CD4-positive, CD25-positive, alpha-beta regulatory T cell (primary cell): ENCODE measurements around the gene DHCR7. TPM values are rescaled to one million over a fixed set of nuclear protein-coding genes. Genes with fewer than 3 reads are reported as not detected.

Source experiments
- ATAC-seq, 2 donors: fragments of 150-1000 bp; cut with Tn5 transposase; one replicate each; pipeline ENCODE4 v1.10.0; 2021; ENCODE audit warnings: low read depth in 2 of 2, moderate number of reproducible peaks in 2 of 2, moderate library complexity in 1 of 2
- DNase-seq, 3 donors: peaks; one replicate each; pipeline versions ENCODE4 v3.0.0 to v3.0.0-alpha.2; 2012 to 2022; ENCODE audit warnings: mixed read lengths in 1 of 3
- H3K27ac ChIP-seq: one replicate; pipeline ENCODE4 v1.7.0; 2013; ENCODE audit warnings: mild to moderate bottlenecking, low read length; ENCODE audit not compliant: insufficient read depth, poor library complexity, severe bottlenecking
- H3K27me3 ChIP-seq: one replicate; pipeline ENCODE4 v1.7.0; 2013; ENCODE audit warnings: low read length; ENCODE audit not compliant: control insufficient read depth, insufficient read depth
- H3K36me3 ChIP-seq: one replicate; pipeline ENCODE4 v1.7.0; 2013; ENCODE audit warnings: mild to moderate bottlenecking, low read length, moderate library complexity; ENCODE audit not compliant: control insufficient read depth, insufficient read depth
- H3K4me1 ChIP-seq: 2 replicates; pipeline ENCODE4 v1.7.0; 2013; ENCODE audit warnings: mild to moderate bottlenecking, low read length; ENCODE audit not compliant: insufficient read depth, control insufficient read depth, poor library complexity, severe bottlenecking
- H3K4me3 ChIP-seq: one replicate; pipeline ENCODE4 v1.7.0; 2013; ENCODE audit warnings: low read depth, mild to moderate bottlenecking, low read length, moderate library complexity
- H3K9me3 ChIP-seq, 2 experiments: 1 replicate in 1 of 2; 2 replicates in 1 of 2; pipeline ENCODE4 v1.7.0; 2013; ENCODE audit warnings: low read length in 2 of 2, mild to moderate bottlenecking in 1 of 2, moderate library complexity in 1 of 2; ENCODE audit not compliant: control insufficient read depth in 2 of 2
- H3K27ac Mint-ChIP-seq, 3 donors: one replicate each; pipeline ENCODE4 v1.8.0; 2020 to 2022; ENCODE audit warnings: mild to moderate bottlenecking in 3 of 3, mixed read lengths in 3 of 3, moderate library complexity in 2 of 3
- H3K27me3 Mint-ChIP-seq: one replicate; pipeline ENCODE4 v1.8.0; 2022; ENCODE audit warnings: mild to moderate bottlenecking, mixed read lengths
- H3K36me3 Mint-ChIP-seq: one replicate; pipeline ENCODE4 v1.8.0; 2020; ENCODE audit warnings: mixed read lengths
- H3K4me1 Mint-ChIP-seq, 4 donors: one replicate each; pipeline ENCODE4 v1.8.0; 2020 to 2022; ENCODE audit warnings: mixed read lengths in 4 of 4, mild to moderate bottlenecking in 1 of 4
- H3K4me3 Mint-ChIP-seq, 4 donors: one replicate each; pipeline ENCODE4 v1.8.0; 2020 to 2022; ENCODE audit warnings: mild to moderate bottlenecking in 4 of 4, mixed read lengths in 4 of 4, moderate library complexity in 3 of 4
- H3K9me3 Mint-ChIP-seq, 7 donors: one replicate each; pipeline ENCODE4 v1.8.0; 2020 to 2022; ENCODE audit warnings: mixed read lengths in 7 of 7, mild to moderate bottlenecking in 3 of 7, moderate library complexity in 2 of 7
- polyA plus RNA-seq, 4 donors: library from polyadenylated mRNA; unstranded; fragments of 300-500 nt; fragmentation: Illumina TruSeq; gene quantifications; one replicate each; pipeline ENCODE4 v1.2.3, GENCODE V29; 2021
- total RNA-seq: library from RNA; stranded (reverse); gene quantifications from one replicate; pipeline ENCODE4 v1.2.3, GENCODE V29; 2022

The DHCR7 gene
- total and polyA plus RNA-seq, 5 donors from 2014 or later = 11.2 to 21.1 (median 15.4) TPM

GRCh38 chr11:71440021-71440755, 8.0 kb downstream of the DHCR7 start:
- H3K36me3 Mint-ChIP-seq = peaks cover 37% of the 10 kb centered on the region
- H3K27me3 Mint-ChIP-seq = no peaks in the 10 kb centered on the region
- DNase-seq (no peak), ATAC-seq (no peak)
- H3K27ac ChIP-seq = no peak overlapping the region
- H3K9me3 Mint-ChIP-seq = no peaks in the 10 kb centered on the region
- no peaks in the 10 kb centered on the region for H3K9me3 ChIP-seq
- H3K36me3 ChIP-seq = peaks cover 15% of the 10 kb centered on the region
- H3K4me3 Mint-ChIP-seq = no peak overlapping the region
- no peaks in the 10 kb centered on the region for H3K4me1 ChIP-seq
- no peaks in the 10 kb centered on the region for H3K27me3 ChIP-seq
- H3K4me3 ChIP-seq = no peak overlapping the region
- H3K27ac Mint-ChIP-seq = peak overlapping the region in 1 of 3 donors; percentile 72
- peaks cover 0 to 3% (median 0%) of the 10 kb centered on the region in 4 donors for H3K4me1 Mint-ChIP-seq

GRCh38 chr11:71438650-71439049, 9.5 kb downstream of the DHCR7 start:
- no peaks in the 10 kb centered on the region for H3K4me1 Mint-ChIP-seq
- no peaks in the 10 kb centered on the region for H3K27me3 ChIP-seq
- DNase-seq (no peak), ATAC-seq (no peak)
- H3K9me3 Mint-ChIP-seq = no peaks in the 10 kb centered on the region
- H3K36me3 ChIP-seq = peaks cover 15% of the 10 kb centered on the region
- H3K27ac Mint-ChIP-seq = no peak overlapping the region
- no peaks in the 10 kb centered on the region for H3K9me3 ChIP-seq
- H3K4me1 ChIP-seq = no peaks in the 10 kb centered on the region
- H3K36me3 Mint-ChIP-seq = peaks cover 35% of the 10 kb centered on the region
- no peaks in the 10 kb centered on the region for H3K27me3 Mint-ChIP-seq
- H3K27ac ChIP-seq = no peak overlapping the region
- H3K4me3 ChIP-seq = no peak overlapping the region
- no peak overlapping the region for H3K4me3 Mint-ChIP-seq

- Histone ChIP-seq H3K4me3 (no peak overlapping the region), H3K9me3 (no peaks in the 10 kb centered on the region), H3K36me3 (peaks cover 15% of the 10 kb centered on the region), H3K27me3 (no peaks in the 10 kb centered on the region), H3K27ac (no peak overlapping the region), H3K4me1 (no peaks in the 10 kb centered on the region)
- Mint-ChIP-seq H3K9me3 (no peaks in the 10 kb centered on the region), H3K27me3 (no peaks in the 10 kb centered on the region), H3K4me1 (no peaks in the 10 kb centered on the region), H3K4me3 (no peak overlapping the region), H3K36me3 (peaks cover 33% of the 10 kb centered on the region), H3K27ac (peak overlapping the region in 1 of 3 donors; percentile 38)
- DNase-seq (no peak), ATAC-seq (no peak)
Observed at GRCh38 chr11:71437879-71438278, 10.3 kb downstream of the DHCR7 start.

- Histone ChIP-seq H3K27ac (no peak overlapping the region), H3K27me3 (no peaks in the 10 kb centered on the region), H3K4me3 (no peak overlapping the region), H3K4me1 (no peaks in the 10 kb centered on the region), H3K36me3 (peaks cover 15% of the 10 kb centered on the region), H3K9me3 (no peaks in the 10 kb centered on the region)
- Mint-ChIP-seq H3K4me1 (no peaks in the 10 kb centered on the region), H3K4me3 (no peak overlapping the region), H3K9me3 (no peaks in the 10 kb centered on the region), H3K27me3 (no peaks in the 10 kb centered on the region), H3K36me3 (peaks cover 31% of the 10 kb centered on the region), H3K27ac (no peak overlapping the region)
- DNase-seq (no peak), ATAC-seq (no peak)
Observed at GRCh38 chr11:71437399-71437798, 10.8 kb downstream of the DHCR7 start.

GRCh38 chr11:71436861-71437260, 11.3 kb downstream of the DHCR7 start:
- peaks cover 15% of the 10 kb centered on the region for H3K36me3 ChIP-seq

GRCh38 chr11:71435278-71435951, 12.8 kb downstream of the DHCR7 start:
- no peaks in the 10 kb centered on the region for H3K9me3 ChIP-seq
- no peaks in the 10 kb centered on the region for H3K4me1 ChIP-seq
- ATAC-seq = no peak
- no peaks in the 10 kb centered on the region for H3K9me3 Mint-ChIP-seq
- H3K4me3 Mint-ChIP-seq = no peak overlapping the region
- H3K36me3 ChIP-seq = peaks cover 7% of the 10 kb centered on the region
- no peaks in the 10 kb centered on the region for H3K4me1 Mint-ChIP-seq
- peaks cover 27% of the 10 kb centered on the region for H3K36me3 Mint-ChIP-seq
- H3K27ac Mint-ChIP-seq = no peak overlapping the region
- no peak overlapping the region for H3K4me3 ChIP-seq
- no peaks in the 10 kb centered on the region for H3K27me3 Mint-ChIP-seq
- no peak for DNase-seq
- H3K27ac ChIP-seq = no peak overlapping the region
- H3K27me3 ChIP-seq = no peaks in the 10 kb centered on the region

More at GRCh38 chr11:71436861-71437260, 11.3 kb downstream of the DHCR7 start:
- Histone ChIP-seq H3K27me3 (no peaks in the 10 kb centered on the region), H3K4me1 (no peaks in the 10 kb centered on the region), H3K4me3 (no peak overlapping the region), H3K27ac (no peak overlapping the region), H3K9me3 (no peaks in the 10 kb centered on the region)
- no peak for ATAC-seq
- Mint-ChIP-seq H3K27ac (no peak overlapping the region), H3K9me3 (no peaks in the 10 kb centered on the region), H3K36me3 (peaks cover 27% of the 10 kb centered on the region), H3K4me3 (no peak overlapping the region), H3K27me3 (no peaks in the 10 kb centered on the region), H3K4me1 (no peaks in the 10 kb centered on the region)
- no peak for DNase-seq

GRCh38 chr11:71434576-71435130, 13.5 kb downstream of the DHCR7 start:
- H3K27ac Mint-ChIP-seq = no peak overlapping the region
- ATAC-seq = no peak
- peaks cover 20% of the 10 kb centered on the region for H3K36me3 Mint-ChIP-seq
- H3K4me3 ChIP-seq = no peak overlapping the region
- no peak for DNase-seq
- H3K36me3 ChIP-seq = peaks cover 7% of the 10 kb centered on the region
- no peak overlapping the region for H3K4me3 Mint-ChIP-seq
- H3K9me3 Mint-ChIP-seq = no peaks in the 10 kb centered on the region
- H3K27me3 ChIP-seq = no peaks in the 10 kb centered on the region
- no peak overlapping the region for H3K27ac ChIP-seq
- H3K4me1 Mint-ChIP-seq = no peaks in the 10 kb centered on the region
- no peaks in the 10 kb centered on the region for H3K4me1 ChIP-seq
- H3K9me3 ChIP-seq = no peaks in the 10 kb centered on the region
- no peaks in the 10 kb centered on the region for H3K27me3 Mint-ChIP-seq
